HG03045 (cell line): ENCODE results near the gene PSG4.
"Not testable (repeated sequence)": the region's sequence is repeated elsewhere in the genome, so short reads cannot be mapped to it uniquely, and the experiment has no call there.

Experiments used
- ATAC-seq: cut with Tn5 transposase; IDR thresholded peaks from one replicate; pipeline ENCODE4 v1.9.1; 2021; ENCODE audit warnings: mild to moderate bottlenecking, moderate library complexity; ENCODE audit not compliant: unreplicated experiment

PSG4 gene

DNA sequence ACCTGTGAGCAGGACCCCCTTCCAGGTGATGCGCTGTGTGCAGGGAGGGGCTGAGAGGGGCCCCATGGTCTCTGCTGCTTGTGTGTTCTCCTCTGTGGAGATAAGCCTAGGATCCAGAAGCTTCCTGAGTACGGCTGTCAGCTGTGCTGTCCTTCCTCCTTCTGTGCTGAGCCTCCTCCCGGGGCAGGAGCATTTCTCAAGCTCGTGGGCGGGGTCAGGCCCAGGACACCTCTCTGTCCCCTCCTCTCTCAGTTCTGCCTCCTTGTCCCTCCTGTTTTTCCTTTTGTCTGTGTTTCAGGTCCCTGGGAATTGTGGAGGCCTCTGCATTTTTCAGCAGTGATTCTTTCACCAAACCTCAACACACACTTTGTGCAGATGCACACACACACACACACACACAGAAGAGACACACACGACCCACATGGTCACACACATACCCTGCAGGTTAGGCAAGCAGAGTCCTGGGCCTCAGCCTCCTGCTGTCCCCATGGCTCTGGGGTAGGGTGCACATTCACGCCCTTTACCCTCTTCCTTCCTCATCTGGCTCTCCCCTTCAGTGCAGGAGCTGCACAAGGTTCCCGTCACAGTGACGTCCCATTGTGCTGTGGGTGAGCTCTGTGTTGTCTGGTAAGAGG lies at the start of gene PSG4:
TSS of gene PSG4 (minus strand) at position 168 of the 635 bp plus-strand sequence. CDS start at position 66, 102 bp downstream.
- ATAC-seq: not testable (repeated sequence)

GRCh38 chr19:43251428-43251827 lies 46.0 kb upstream of the PSG4 start:
- not testable (repeated sequence) for ATAC-seq

DNA sequence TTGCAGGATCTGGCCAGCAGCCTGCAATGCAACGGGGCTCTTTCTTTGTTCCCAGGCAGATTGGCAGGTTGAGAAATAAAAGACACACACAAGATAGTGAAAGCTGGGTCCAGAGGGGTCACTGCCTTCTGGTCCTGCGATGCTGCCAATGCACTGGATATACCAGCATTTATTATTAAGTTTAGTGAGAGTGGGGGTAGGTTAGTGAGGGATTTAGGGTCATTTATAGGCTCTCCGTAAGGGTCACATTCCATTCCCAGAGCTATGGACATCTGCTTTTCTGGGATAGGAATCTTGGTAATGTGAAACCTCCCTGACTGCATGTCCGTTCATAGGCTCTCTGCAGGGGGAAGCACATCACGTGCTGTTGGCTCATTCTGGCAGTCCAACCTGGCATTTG lies 44.9 kb upstream of the PSG4 start:
- ATAC-seq: not testable (repeated sequence)

DNA sequence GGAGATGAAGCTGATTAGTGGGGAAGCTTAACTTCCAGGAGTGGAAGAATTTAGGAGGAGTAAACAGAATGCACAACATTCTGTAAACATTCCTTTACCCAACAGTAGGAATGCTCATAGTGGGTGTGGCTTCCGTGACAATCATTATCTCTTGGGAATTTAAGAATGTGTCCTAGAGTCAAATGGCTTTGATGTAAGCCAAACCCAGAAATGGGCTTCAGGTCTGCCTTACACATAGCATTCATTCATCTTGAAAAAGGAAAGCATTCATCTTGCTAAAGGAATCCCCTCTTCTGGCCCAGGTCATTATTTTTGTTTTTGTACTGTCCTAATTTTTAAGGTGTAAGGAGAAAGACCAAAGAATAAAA lies 43.2 kb upstream of the PSG4 start:
- not testable (repeated sequence) for ATAC-seq

GRCh38 chr19:43247243-43247880 lies 41.9 kb upstream of the PSG4 start:
- not testable (repeated sequence) for ATAC-seq

GRCh38 chr19:43245848-43246247 lies 40.4 kb upstream of the PSG4 start:
- ATAC-seq: not testable (repeated sequence)

DNA sequence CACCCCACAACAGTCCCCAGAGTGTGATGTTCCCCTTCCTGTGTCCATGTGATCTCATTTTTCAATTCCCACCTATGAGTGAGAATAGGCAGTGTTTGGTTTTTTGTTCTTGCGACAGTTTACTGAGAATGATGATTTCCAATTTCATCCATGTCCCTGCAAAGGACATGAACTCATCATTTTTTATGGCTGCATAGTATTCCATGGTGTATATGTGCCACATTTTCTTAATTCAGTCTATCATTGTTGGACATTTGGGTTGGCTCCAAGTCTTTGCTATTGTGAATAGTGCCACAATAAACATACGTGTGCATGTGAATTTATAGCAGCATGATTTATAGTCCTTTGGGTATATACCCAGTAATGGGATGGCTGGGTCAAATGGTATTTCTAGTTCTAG lies 36.8 kb upstream of the PSG4 start:
- ATAC-seq: not testable (repeated sequence)

- ATAC-seq: not testable (repeated sequence)
Measured at GRCh38 chr19:43238213-43238612, 32.8 kb upstream of the PSG4 start.

GRCh38 chr19:43235686-43236085 lies 30.2 kb upstream of the PSG4 start:
- ATAC-seq: not testable (repeated sequence)

- no peak for ATAC-seq
Measured at GRCh38 chr19:43229315-43229714, 23.9 kb upstream of the PSG4 start.

DNA sequence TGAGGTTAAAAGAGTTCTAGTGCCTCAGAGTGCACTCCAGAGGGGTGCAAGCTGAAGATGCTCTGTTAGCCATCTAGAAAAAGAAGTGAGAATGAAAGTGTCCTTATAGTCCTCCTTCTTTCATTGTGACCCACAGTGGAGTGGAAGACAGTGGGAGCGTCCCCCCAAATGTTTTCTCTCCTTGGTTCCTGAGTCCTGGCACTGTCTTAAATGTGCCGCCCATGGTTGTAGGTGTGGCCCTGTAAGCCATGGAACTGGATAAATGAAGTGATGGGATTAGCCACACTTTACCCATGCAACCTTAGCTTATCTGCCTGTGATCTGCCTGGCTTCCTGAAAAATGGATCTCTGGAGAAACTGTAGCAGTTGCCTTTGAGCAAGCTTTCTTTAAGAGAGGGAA lies 23.3 kb upstream of the PSG4 start:
- not testable (repeated sequence) for ATAC-seq

DNA sequence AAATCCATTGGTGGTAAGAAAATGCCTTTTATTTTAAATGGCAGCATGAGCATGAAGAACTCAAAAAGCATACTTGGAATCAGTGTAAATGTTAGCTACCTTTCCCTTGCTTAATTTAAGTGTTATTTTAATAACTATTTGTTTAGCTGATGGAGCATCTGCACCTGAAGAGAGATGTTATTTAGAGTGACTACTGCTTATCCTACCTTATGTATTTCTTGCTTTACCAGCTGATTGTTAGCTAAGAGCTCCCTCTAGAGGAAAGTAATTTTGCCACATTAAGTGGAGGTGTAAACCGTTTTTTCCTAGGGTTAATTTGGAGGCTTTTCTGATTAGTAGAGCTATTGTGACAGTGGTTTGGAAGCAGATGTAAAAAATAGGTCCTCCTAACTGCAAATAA lies 21.5 kb upstream of the PSG4 start:
- ATAC-seq: not testable (repeated sequence)

DNA sequence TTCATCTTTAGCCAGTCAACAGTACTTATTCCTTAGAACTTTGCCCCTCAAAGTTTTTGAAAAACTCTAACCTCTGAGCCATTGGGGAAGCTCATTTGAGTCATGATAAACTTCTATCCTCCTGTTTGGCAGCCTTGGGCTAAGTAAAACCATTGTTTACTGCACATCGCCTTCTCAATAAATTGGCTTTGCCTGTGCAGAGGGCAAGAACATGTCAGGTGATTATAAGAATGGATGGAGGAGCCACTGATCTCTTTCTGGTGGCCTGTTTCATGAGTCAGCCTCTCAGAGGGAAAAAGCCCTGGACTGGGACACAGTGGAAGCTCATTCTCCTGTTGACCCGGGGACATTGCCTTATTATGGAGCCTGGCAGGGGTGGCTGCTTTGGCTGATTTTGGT lies 19.4 kb upstream of the PSG4 start:
- no peak for ATAC-seq

DNA sequence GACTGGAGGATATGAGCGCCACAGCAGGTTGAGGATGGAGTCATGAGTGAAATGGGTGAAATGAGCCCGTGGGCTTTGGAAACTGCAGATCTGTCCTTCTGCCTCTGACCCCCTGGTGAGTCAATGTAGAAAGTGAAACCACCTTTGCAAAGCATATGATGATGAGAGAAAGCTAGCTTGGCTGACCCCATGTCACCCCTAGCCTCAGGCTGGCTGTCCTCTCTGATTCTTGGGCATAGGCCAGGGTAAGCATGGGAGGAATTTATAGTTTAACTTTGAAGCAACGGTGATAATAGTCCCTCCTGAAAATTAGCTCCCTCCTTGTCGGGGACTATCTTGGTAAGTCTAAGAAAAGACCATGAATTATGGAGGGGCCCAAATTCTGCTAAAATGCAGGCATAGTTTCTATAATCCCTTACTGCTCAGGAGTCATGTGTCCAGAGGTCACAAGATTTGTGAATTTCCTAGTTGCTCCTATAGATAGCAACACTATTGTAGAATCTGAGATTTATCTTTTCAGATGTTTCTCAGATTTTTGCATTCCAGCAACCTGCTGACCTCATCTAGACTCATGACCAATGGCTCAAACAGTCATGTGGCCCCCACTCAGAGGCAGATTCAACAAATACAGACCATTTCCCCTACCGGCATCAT lies 18.9 kb upstream of the PSG4 start:
- not testable (repeated sequence) for ATAC-seq

- not testable (repeated sequence) for ATAC-seq
Measured at GRCh38 chr19:43221891-43222290, 16.5 kb upstream of the PSG4 start.

DNA sequence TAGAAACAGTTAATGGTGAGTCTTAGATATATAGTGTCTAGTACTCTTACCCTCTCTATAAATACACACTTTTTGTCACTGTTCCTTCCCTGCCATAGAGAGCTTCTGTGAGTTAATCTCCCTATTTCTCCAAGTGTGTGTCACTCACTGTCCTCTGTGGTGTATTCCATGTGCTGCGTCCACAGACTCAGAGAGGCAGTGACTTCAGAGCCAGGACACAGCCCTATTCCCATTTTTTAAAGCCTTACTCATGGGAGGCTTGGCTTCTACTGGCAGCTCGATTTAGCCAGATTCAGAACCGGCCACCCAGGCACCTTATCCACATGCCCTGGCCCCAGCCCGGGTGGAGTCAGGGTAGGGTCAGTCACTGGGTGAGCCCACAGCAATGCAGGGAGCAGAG lies 13.7 kb upstream of the PSG4 start:
- not testable (repeated sequence) for ATAC-seq

- not testable (repeated sequence) for ATAC-seq
Measured at GRCh38 chr19:43215881-43216280, 10.4 kb upstream of the PSG4 start.

DNA sequence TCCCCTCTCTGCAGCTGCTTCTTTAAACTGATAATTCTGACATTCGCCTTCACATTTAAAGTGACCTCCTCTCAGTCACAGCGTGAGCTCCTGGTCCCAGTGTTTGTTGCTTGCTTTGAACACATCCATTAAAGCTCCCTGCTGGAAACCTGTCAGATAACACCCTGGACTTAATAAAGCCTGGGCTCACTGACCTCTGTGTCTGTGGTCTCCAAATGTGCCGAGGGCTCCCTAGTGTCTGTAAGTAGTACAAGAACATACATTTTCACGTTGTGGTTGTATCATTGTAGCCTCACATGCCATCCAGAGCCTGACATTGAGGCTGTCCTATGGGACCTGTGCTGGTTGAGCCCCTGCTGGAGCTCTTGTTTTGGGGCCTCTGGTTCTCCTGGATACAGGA lies 2.6 kb upstream of the PSG4 start:
- ATAC-seq: no peak

DNA sequence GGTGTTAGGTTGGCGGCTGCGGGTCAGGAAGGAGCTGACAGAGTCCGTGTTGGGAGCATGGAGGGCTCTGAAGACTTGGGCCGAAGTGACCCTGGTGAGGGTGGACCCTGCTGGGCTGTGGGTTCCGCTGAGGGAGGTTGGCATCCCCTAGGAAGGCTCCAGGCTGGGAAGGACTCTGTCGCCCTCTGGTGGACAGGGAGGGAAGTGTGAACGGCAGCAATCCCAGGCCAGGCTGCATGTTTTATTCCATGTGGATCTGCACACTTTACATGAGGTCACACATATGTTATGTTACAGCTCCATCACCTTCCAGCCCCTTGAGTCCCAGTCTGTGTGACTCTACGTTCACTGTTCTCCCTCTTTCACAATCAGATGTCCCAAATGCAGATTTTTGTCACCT lies 1.7 kb upstream of the PSG4 start:
- not testable (repeated sequence) for ATAC-seq

DNA sequence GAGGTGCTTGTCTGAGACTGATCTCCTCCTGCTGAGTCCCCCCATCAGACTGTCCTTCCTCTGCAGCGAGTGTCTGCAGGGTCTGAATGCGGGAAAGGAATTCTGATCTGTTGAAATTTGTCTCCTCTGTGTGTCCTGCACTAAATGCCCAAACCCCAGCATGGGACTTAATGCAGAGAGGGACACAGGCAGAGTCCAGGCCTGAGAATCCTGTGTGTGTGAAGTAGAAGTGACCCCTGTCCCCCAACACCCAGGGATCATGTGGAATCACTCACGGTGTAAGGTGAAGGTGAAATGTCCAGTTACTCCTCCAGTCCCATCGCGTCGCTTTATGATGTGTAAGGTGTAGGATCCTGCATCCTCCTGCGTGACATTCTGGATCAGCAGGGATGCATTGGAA lies 1.8 kb downstream of the PSG4 start:
- ATAC-seq: not testable (repeated sequence)

DNA sequence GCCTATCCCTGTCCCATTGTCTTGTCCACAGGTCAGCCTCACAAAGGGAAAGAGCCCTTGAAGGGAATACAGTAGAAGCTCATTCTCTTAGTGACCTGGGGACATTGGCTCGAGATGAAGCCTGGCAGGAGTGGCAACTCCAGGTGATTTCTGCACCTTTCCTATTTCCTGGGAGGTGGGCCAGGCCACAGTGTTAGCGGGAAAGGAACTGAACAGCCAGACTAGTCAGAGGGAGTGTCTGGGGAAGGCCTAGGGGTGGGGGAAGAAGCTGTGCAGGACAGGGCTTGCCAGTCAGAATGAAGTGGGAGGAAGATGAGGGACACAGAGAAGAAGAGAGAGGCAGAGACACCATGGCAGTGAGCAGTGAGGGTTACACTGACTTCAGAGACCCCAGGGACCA lies 3.5 kb downstream of the PSG4 start:
- ATAC-seq: not testable (repeated sequence)

- ATAC-seq: not testable (repeated sequence)
Measured at GRCh38 chr19:43201337-43201801, 4.1 kb downstream of the PSG4 start.
